Measurements from ENCODE around the gene SERTAD2. TPM values are rescaled to one million over a fixed set of nuclear protein-coding genes. Genes with fewer than 3 reads are reported as not detected.

Gene SERTAD2
- total and polyA plus RNA-seq, 2 donors (not counting 3 experiments of a cell fraction or from before 2014, with no cell fraction given), result 5.5 to 11.2 TPM

DNA sequence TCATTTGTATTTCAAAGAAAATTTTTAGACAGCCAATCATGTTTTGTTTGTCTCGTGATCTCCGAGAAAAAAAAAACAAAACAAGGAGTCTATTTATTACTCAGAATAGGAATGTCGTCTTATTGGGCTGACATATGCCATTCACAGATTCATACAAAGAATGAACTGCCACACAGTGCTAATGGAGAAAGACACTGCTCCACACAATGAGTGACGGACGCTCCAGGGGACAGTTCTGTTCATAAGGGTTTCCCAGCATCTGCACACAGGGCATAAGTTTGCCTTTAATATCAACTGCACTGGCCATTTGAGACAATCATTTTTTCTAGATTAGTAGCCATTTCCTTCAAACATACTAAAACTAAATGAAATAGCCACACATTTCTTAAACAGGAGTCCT is 3.4 kb downstream of the SERTAD2 start:
- FAIRE-seq, result no peak
- intact Hi-C loops (cut with micrococcal nuclease), result no loop called here

More for the DNA sequence above, 3.4 kb downstream of the SERTAD2 start:
- H3K9me3 ChIP-seq (replicated peaks; ENCODE audit: control insufficient read depth, insufficient read depth, low read length), result no peaks in the 10 kb centered on the region
- H2AFZ ChIP-seq (ENCODE audit: low read depth, low read length), result no peak overlapping the region
- no peaks in the 10 kb centered on the region for H4K20me1 ChIP-seq (replicated peaks; ENCODE audit: control insufficient read depth, extremely low read depth, insufficient read depth, low read length)
- BruUV-seq (replicated peaks), result no TSS peak
- no peaks in the 10 kb centered on the region for H3K36me3 ChIP-seq (ENCODE audit: control insufficient read depth in 2 of 2, extremely low read depth in 1 of 2, insufficient read depth in 2 of 2, low read length in 2 of 2)
- no peak overlapping the region for H3K4me3 ChIP-seq (replicated peaks in 1 of 3; ENCODE audit: insufficient read depth in 1 of 3, low read depth in 1 of 3, low read length in 3 of 3)
- no peak overlapping the region for H3K9ac ChIP-seq (replicated peaks; ENCODE audit: extremely low read depth, insufficient read depth, low read length)
- H3K27ac ChIP-seq (ENCODE audit: insufficient read depth, low read depth, low read length), result no peak overlapping the region
- peaks cover 71% of the 10 kb centered on the region for H3K79me2 ChIP-seq (ENCODE audit: control insufficient read depth, insufficient read depth, low read length)
- CTCF ChIA-PET, result interaction anchor here (1.1 to 5.3 kb wide), 7 partner anchors 100 to 217 kb away, joined by 3 to 42 read pairs (median 8); no protein-coding TSS in a partner anchor
- no peak for DNase-seq (ENCODE audit: low read depth, low spot score)
- dilution Hi-C loops (cut with MboI; ENCODE audit: extremely low pct_ligation_motif_present, low sequenced_read_pairs), result no loop called here
- no peak overlapping the region for H3K4me2 ChIP-seq (ENCODE audit: insufficient read depth, low read length)
- no peaks in the 10 kb centered on the region for H3K27me3 ChIP-seq (ENCODE audit: control insufficient read depth in 2 of 2, insufficient read depth in 2 of 2, low read length in 2 of 2)
- peaks cover 35% of the 10 kb centered on the region for H3K4me1 ChIP-seq (ENCODE audit: control insufficient read depth, extremely low read depth, insufficient read depth, low read length)
- no peaks in the 10 kb centered on the region for H3K9me1 ChIP-seq (replicated peaks; ENCODE audit: control insufficient read depth, extremely low read depth, insufficient read depth, low read length)
- no peak for TF ChIP-seq GATA2 (IDR thresholded peaks at IDR 0.05; ENCODE audit: insufficient read depth, insufficient read length, low read depth, low read length)
- TF ChIP-seq MYC (IDR thresholded peaks at IDR 0.05; ENCODE audit: low read depth, low read length), result no peak
- TF ChIP-seq EZH2 (IDR thresholded peaks at IDR 0.05; ENCODE audit: borderline replicate concordance, low read depth, low read length, severe bottlenecking), result no peak
- TF ChIP-seq, protein P1, sequence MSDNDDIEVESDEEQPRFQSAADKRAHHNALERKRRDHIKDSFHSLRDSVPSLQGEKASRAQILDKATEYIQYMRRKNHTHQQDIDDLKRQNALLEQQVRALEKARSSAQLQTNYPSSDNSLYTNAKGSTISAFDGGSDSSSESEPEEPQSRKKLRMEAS (IDR thresholded peaks at IDR 0.05; ENCODE audit: insufficient read depth, insufficient read length), result no peak
- TF ChIP-seq JUN (IDR thresholded peaks at IDR 0.05; ENCODE audit: borderline replicate concordance, insufficient read depth, insufficient read length, low read depth), result no peak
- TF ChIP-seq, protein P2, sequence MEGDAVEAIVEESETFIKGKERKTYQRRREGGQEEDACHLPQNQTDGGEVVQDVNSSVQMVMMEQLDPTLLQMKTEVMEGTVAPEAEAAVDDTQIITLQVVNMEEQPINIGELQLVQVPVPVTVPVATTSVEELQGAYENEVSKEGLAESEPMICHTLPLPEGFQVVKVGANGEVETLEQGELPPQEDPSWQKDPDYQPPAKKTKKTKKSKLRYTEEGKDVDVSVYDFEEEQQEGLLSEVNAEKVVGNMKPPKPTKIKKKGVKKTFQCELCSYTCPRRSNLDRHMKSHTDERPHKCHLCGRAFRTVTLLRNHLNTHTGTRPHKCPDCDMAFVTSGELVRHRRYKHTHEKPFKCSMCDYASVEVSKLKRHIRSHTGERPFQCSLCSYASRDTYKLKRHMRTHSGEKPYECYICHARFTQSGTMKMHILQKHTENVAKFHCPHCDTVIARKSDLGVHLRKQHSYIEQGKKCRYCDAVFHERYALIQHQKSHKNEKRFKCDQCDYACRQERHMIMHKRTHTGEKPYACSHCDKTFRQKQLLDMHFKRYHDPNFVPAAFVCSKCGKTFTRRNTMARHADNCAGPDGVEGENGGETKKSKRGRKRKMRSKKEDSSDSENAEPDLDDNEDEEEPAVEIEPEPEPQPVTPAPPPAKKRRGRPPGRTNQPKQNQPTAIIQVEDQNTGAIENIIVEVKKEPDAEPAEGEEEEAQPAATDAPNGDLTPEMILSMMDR (IDR thresholded peaks at IDR 0.05; ENCODE audit: extremely low read depth in 1 of 2, insufficient read depth in 1 of 2, low read depth in 1 of 2, low read length in 2 of 2), result no peak
- POLR2A ChIA-PET, result no interaction called here

All from endothelial cell of umbilical vein (primary cell).